ENCODE data around the gene NFIX.

Gene NFIX

GRCh38 chr19:13117176-13117771 lies 122.0 kb downstream of the NFIX start:
- Histone ChIP-seq H3K27ac (ENCODE audit: low read length) (peak overlapping the region; percentile 69), H3K9ac (ENCODE audit: low read length in 2 of 2) (peak overlapping the region; percentile 90 to 92), H3K4me1 (ENCODE audit: control insufficient read depth, insufficient read depth, low read length) (peaks cover 41% of the 10 kb centered on the region), H3K9me3 (ENCODE audit: control insufficient read depth in 2 of 2, low read length in 2 of 2) (no peaks in the 10 kb centered on the region), H3K4me3 (ENCODE audit: low read length in 2 of 2) (peak overlapping the region; percentile 98 to 99), H3K27me3 (ENCODE audit: control insufficient read depth in 1 of 2, insufficient read depth in 2 of 2, low read length in 2 of 2) (no peaks in the 10 kb centered on the region), H3K36me3 (ENCODE audit: control insufficient read depth in 2 of 2, insufficient read depth in 2 of 2, low read length in 2 of 2) (peaks cover 4 to 7% of the 10 kb centered on the region in 2 donors)

- Histone ChIP-seq H3K9ac (ENCODE audit: low read length in 2 of 2) (peak within 1 kb of the TSS; percentile 90 to 92), H3K4me3 (ENCODE audit: low read length in 2 of 2) (peak within 1 kb of the TSS; percentile 98 to 99), H3K36me3 (ENCODE audit: control insufficient read depth in 2 of 2, insufficient read depth in 2 of 2, low read length in 2 of 2) (peaks cover 0 to under 1% of the 10 kb centered on the region in 2 donors), H3K27me3 (ENCODE audit: control insufficient read depth in 1 of 2, insufficient read depth in 2 of 2, low read length in 2 of 2) (no peaks in the 10 kb centered on the region), H3K27ac (ENCODE audit: low read length) (peak within 1 kb of the TSS; percentile 69), H3K9me3 (ENCODE audit: control insufficient read depth in 2 of 2, low read length in 2 of 2) (no peaks in the 10 kb centered on the region), H3K4me1 (ENCODE audit: control insufficient read depth, insufficient read depth, low read length) (peaks cover 41% of the 10 kb centered on the region)
Observed at GRCh38 chr19:13117772-13118423, 122.6 kb downstream of the NFIX start, which contains the start of gene NACC1. TSS of gene NACC1 (plus strand) at chr19:13118264. CDS start at chr19:13135208, 16,944 bp downstream.

- H3K4me1 ChIP-seq (ENCODE audit: control insufficient read depth, insufficient read depth, low read length), result peaks cover 41% of the 10 kb centered on the region
- peak overlapping the region; percentile 62 to 73 for H3K9ac ChIP-seq (ENCODE audit: low read length in 2 of 2)
- no peaks in the 10 kb centered on the region for H3K9me3 ChIP-seq (ENCODE audit: control insufficient read depth in 2 of 2, low read length in 2 of 2)
- H3K4me3 ChIP-seq (ENCODE audit: low read length in 2 of 2), result peak overlapping the region; percentile 52 to 83
- no peaks in the 10 kb centered on the region for H3K27me3 ChIP-seq (ENCODE audit: control insufficient read depth in 1 of 2, insufficient read depth in 2 of 2, low read length in 2 of 2)
- H3K27ac ChIP-seq (ENCODE audit: low read length), result no peak overlapping the region
- H3K36me3 ChIP-seq (ENCODE audit: control insufficient read depth in 2 of 2, insufficient read depth in 2 of 2, low read length in 2 of 2), result no peaks in the 10 kb centered on the region
Observed at GRCh38 chr19:13118424-13119193, 123.3 kb downstream of the NFIX start.

GRCh38 chr19:13119627-13120026 lies 124.4 kb downstream of the NFIX start:
- Histone ChIP-seq H3K9ac (ENCODE audit: low read length in 2 of 2) (peak overlapping the region; percentile 58 to 73), H3K27ac (ENCODE audit: low read length) (no peak overlapping the region), H3K4me3 (ENCODE audit: low read length in 2 of 2) (peak overlapping the region; percentile 52 to 83), H3K27me3 (ENCODE audit: control insufficient read depth in 1 of 2, insufficient read depth in 2 of 2, low read length in 2 of 2) (no peaks in the 10 kb centered on the region), H3K4me1 (ENCODE audit: control insufficient read depth, insufficient read depth, low read length) (peaks cover 41% of the 10 kb centered on the region), H3K9me3 (ENCODE audit: control insufficient read depth in 2 of 2, low read length in 2 of 2) (no peaks in the 10 kb centered on the region), H3K36me3 (ENCODE audit: control insufficient read depth in 2 of 2, insufficient read depth in 2 of 2, low read length in 2 of 2) (no peaks in the 10 kb centered on the region)

GRCh38 chr19:13120031-13120430 lies 124.8 kb downstream of the NFIX start:
- Histone ChIP-seq H3K27me3 (ENCODE audit: control insufficient read depth in 1 of 2, insufficient read depth in 2 of 2, low read length in 2 of 2) (no peaks in the 10 kb centered on the region), H3K9ac (ENCODE audit: low read length in 2 of 2) (peak overlapping the region; percentile 58 to 73), H3K4me3 (ENCODE audit: low read length in 2 of 2) (peak overlapping the region; percentile 25 to 83), H3K36me3 (ENCODE audit: control insufficient read depth in 2 of 2, insufficient read depth in 2 of 2, low read length in 2 of 2) (no peaks in the 10 kb centered on the region), H3K27ac (ENCODE audit: low read length) (no peak overlapping the region), H3K4me1 (ENCODE audit: control insufficient read depth, insufficient read depth, low read length) (peaks cover 41% of the 10 kb centered on the region), H3K9me3 (ENCODE audit: control insufficient read depth in 2 of 2, low read length in 2 of 2) (no peaks in the 10 kb centered on the region)

- Histone ChIP-seq H3K27me3 (ENCODE audit: control insufficient read depth in 1 of 2, insufficient read depth in 2 of 2, low read length in 2 of 2) (no peaks in the 10 kb centered on the region), H3K4me3 (ENCODE audit: low read length in 2 of 2) (no peak overlapping the region), H3K4me1 (ENCODE audit: control insufficient read depth, insufficient read depth, low read length) (peaks cover 36% of the 10 kb centered on the region), H3K9me3 (ENCODE audit: control insufficient read depth in 2 of 2, low read length in 2 of 2) (no peaks in the 10 kb centered on the region), H3K27ac (ENCODE audit: low read length) (no peak overlapping the region), H3K9ac (ENCODE audit: low read length in 2 of 2) (no peak overlapping the region), H3K36me3 (ENCODE audit: control insufficient read depth in 2 of 2, insufficient read depth in 2 of 2, low read length in 2 of 2) (no peaks in the 10 kb centered on the region)
Observed at GRCh38 chr19:13120817-13121216, 125.5 kb downstream of the NFIX start.

- H3K9ac ChIP-seq (ENCODE audit: low read length in 2 of 2), result no peak overlapping the region
- H3K27me3 ChIP-seq (ENCODE audit: control insufficient read depth in 1 of 2, insufficient read depth in 2 of 2, low read length in 2 of 2), result no peaks in the 10 kb centered on the region
- H3K27ac ChIP-seq (ENCODE audit: low read length), result no peak overlapping the region
- no peaks in the 10 kb centered on the region for H3K9me3 ChIP-seq (ENCODE audit: control insufficient read depth in 2 of 2, low read length in 2 of 2)
- H3K36me3 ChIP-seq (ENCODE audit: control insufficient read depth in 2 of 2, insufficient read depth in 2 of 2, low read length in 2 of 2), result no peaks in the 10 kb centered on the region
- H3K4me1 ChIP-seq (ENCODE audit: control insufficient read depth, insufficient read depth, low read length), result peaks cover 31% of the 10 kb centered on the region
- no peak overlapping the region for H3K4me3 ChIP-seq (ENCODE audit: low read length in 2 of 2)
Observed at GRCh38 chr19:13121551-13122274, 126.4 kb downstream of the NFIX start.

GRCh38 chr19:13122275-13122878 lies 127.1 kb downstream of the NFIX start:
- no peaks in the 10 kb centered on the region for H3K36me3 ChIP-seq (ENCODE audit: control insufficient read depth in 2 of 2, insufficient read depth in 2 of 2, low read length in 2 of 2)
- no peak overlapping the region for H3K9ac ChIP-seq (ENCODE audit: low read length in 2 of 2)

GRCh38 chr19:13122980-13123957 lies 128.0 kb downstream of the NFIX start:
- no peak overlapping the region for H3K4me3 ChIP-seq (ENCODE audit: low read length in 2 of 2)
- no peak overlapping the region for H3K9ac ChIP-seq (ENCODE audit: low read length in 2 of 2)
- no peaks in the 10 kb centered on the region for H3K27me3 ChIP-seq (ENCODE audit: control insufficient read depth in 1 of 2, insufficient read depth in 2 of 2, low read length in 2 of 2)
- peaks cover 21% of the 10 kb centered on the region for H3K4me1 ChIP-seq (ENCODE audit: control insufficient read depth, insufficient read depth, low read length)
- H3K9me3 ChIP-seq (ENCODE audit: control insufficient read depth in 2 of 2, low read length in 2 of 2), result no peaks in the 10 kb centered on the region
- H3K36me3 ChIP-seq (ENCODE audit: control insufficient read depth in 2 of 2, insufficient read depth in 2 of 2, low read length in 2 of 2), result no peaks in the 10 kb centered on the region
- no peak overlapping the region for H3K27ac ChIP-seq (ENCODE audit: low read length)

More at GRCh38 chr19:13122275-13122878, 127.1 kb downstream of the NFIX start:
- Histone ChIP-seq H3K9me3 (ENCODE audit: control insufficient read depth in 2 of 2, low read length in 2 of 2) (no peaks in the 10 kb centered on the region), H3K4me1 (ENCODE audit: control insufficient read depth, insufficient read depth, low read length) (peaks cover 25% of the 10 kb centered on the region), H3K4me3 (ENCODE audit: low read length in 2 of 2) (no peak overlapping the region), H3K27ac (ENCODE audit: low read length) (no peak overlapping the region), H3K27me3 (ENCODE audit: control insufficient read depth in 1 of 2, insufficient read depth in 2 of 2, low read length in 2 of 2) (no peaks in the 10 kb centered on the region)

Data from stomach smooth muscle (tissue), 2 donors.